SH-SY5Y (cell line): ENCODE data around the gene UNC119.

ENCODE experiments used
- GATA2 ChIP-seq: IDR thresholded peaks from 2 replicates; pipeline ENCODE4 v1.6.1; 2011; ENCODE audit warnings: mild to moderate bottlenecking, low read depth, low read length
- GATA3 ChIP-seq: IDR thresholded peaks from 2 replicates; pipeline ENCODE4 v1.6.1; 2011; ENCODE audit warnings: low read depth, mild to moderate bottlenecking, low read length, moderate library complexity

GRCh38 chr17:28497931-28498330 is 54.5 kb downstream of the UNC119 start:
- TF ChIP-seq GATA2 (no peak), GATA3 (no peak)
